ENCODE data around the gene COA8.
A peak's percentile ranks its signal among the peaks of the same experiment; 100 is the strongest.

Gene COA8

DNA sequence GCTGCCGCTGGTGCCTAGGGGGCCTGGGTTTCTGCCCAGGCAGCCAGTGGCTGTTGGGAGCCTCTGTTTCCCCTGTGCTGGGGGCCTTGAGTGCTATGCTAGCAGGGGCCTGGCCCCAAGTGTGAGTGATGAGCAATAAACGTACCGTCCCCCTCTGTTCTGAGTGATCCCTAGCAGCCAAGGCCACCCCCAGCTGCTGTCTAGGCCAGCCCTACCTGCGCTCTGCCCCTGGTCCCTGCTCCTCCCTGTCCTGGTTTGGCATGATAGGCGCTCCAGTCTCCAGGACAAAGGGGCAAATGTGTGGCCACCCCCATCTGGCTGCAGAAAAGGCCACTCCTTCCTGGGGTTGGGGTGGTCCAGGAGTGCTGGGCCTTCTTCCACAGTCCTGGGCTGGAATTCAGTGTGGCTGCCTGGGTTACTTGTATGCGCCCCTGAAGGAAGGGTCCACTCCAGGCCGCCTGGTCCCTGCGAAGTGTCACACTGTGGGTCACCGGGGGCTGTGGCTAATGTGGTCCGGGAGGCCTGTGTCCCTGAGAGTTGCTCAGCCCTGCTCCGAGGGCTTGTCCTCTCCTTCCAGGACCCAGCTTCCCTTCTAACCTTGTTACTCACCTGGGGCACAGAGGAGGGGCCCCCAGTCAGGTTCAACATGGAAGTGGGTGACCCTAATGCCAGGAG, 26.7 kb upstream of the COA8 start:
- no peak for DNase-seq (ENCODE audit: low read depth in 3 of 3, low spot score in 1 of 3)

- no peak for DNase-seq (ENCODE audit: low read depth in 3 of 3, low spot score in 1 of 3)
Observed at GRCh38 chr14:103536693-103537092, 26.1 kb upstream of the COA8 start.

DNA sequence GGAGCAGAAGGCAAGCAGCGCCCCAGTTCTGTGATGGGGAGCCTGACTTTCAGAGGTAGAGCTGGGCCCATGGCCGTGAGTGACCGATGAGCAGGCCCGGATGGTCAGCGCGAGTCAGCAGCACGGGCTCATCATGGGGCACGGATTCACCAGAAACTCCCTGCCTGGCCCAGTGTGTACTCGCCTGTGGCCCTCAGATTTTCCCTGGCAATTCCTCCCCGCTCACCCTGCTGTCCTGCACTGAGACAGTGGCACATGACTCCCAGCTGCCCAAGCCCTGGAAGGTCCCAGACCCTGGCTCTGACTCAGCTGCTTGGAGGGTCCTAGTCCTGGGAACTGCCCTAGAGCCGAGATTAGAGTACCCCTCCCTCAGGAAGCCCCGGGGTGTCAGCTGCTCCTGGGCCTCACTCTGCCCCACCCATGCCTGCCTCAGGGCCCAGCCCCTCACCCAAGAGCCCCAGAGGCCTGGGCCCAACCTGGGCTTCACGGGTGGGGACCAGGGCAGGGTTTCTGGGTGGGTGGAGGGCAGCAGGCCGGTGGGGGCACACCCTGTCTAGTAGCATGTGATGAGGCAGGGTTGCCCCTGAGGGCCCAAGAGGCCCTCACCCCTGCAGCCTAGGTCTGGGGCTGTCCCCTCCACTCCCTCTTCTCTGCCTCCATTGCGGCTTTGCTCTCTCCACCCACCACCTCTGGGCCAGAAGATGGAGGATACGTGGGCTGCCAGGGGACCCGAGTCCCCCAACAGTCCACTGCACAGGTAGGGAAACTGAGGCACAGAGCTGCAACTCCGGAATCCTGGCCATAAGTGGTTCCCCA, 25.4 kb upstream of the COA8 start:
- no peak for DNase-seq (ENCODE audit: low read depth in 3 of 3, low spot score in 1 of 3)

- no peak for DNase-seq (ENCODE audit: low read depth in 3 of 3, low spot score in 1 of 3)
Observed at GRCh38 chr14:103538291-103539055, 24.3 kb upstream of the COA8 start.

DNA sequence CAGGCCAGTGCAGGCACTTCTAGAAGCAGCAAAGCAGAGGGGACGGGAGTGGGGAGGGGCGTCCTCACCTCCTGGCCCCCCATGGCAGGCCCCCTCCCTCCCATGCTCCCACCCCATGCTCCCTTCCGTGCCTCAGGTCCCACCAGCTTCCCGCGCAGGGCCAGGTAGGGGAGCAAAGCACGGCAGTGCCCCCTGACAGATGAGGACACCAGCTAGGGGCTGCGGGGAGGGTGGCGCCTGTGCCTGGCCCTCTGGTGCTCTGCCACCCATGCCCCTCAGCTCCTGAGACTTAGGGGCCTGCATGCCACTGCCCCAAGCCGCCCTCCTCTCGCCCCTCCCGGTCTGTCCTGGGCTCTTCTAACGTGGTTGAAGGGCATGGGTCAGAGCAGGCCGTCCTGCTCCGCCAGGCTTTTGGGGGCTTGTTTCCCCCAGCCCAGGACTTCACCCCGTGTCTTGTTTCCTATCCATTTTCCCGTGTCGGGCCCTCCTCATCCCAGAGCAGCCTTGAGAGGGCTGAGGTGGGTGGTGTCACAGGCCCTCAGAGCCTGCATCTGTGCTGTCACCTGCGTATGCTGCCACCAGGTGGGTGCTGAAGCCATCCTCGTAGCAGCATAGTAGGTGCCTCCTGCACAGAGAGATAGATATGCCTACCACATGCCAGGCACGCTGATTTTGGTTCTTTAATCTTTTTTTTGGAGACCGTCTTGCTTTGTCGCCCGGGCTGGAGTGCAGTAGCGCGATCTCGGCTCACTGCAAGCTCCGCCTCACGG, 23.5 kb upstream of the COA8 start:
- no peak for DNase-seq (ENCODE audit: low read depth in 3 of 3, low spot score in 1 of 3)

GRCh38 chr14:103540821-103541708, 21.7 kb upstream of the COA8 start:
- DNase-seq (ENCODE audit: low read depth in 3 of 3, low spot score in 1 of 3) = no peak

- DNase-seq (ENCODE audit: low read depth in 3 of 3, low spot score in 1 of 3) = no peak
Observed at GRCh38 chr14:103541709-103542604, 20.8 kb upstream of the COA8 start.

DNA sequence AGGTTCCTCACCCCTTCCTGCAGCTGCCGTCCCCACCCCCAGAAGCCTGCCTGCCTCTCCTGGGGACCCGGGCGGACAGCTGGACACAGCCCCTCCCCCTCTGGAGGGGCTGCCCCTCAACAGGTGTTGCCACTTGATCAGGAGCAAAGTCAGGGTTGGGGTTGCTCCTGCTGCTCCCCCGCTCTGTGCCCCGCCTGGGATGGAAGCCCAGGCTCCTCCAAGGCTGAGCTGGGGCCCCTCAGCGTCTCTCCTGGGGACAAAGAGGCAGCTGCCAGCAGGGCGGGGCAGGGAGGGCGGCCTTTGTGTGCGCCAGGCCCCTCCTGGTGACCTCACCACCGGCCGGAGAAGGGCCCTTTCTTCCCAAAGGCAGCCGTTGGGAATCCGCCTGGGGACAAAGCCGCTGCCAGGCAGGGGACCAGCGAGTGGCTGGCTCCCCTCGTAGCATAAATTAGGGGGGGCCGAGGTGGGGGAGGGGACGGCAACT, 20.1 kb upstream of the COA8 start:
- DNase-seq (ENCODE audit: low read depth in 3 of 3, low spot score in 1 of 3) = no peak

- DNase-seq (ENCODE audit: low read depth in 3 of 3, low spot score in 1 of 3) = no peak
Observed at GRCh38 chr14:103543140-103543539, 19.6 kb upstream of the COA8 start.

DNA sequence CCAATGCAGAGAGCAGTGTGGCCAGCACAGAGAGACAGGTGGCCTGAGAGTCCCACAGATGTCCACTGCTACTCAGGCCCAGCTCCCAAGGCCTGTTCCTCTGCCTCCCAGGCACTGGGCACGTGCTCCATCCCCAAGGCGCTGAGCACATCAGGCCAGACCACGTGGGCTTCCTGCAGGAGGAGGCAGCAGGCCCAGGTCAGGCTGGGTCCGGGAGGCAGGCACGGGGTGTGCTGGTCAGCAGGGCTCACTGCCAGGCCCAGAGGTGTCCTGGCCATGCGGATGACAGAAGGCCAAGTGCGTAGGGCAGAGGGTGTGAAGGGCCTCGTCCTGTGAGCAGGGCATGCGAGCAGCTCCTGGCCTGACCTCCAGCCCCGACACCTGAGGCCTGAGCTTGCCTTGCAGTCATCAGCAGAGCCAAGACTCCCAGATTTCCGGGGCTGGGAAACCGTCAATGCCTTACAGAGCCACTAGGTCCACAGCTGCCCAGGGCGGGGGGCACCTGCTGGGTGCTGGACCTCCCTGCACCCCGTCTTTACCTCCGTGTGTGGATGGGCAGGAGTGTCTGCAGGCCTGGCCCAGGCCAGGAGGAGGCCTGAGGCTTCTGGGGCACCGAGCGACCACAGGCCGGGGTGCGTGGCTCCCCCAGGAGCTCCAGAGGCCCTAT, 18.9 kb upstream of the COA8 start:
- no peak for DNase-seq (ENCODE audit: low read depth in 3 of 3, low spot score in 1 of 3)

- DNase-seq (ENCODE audit: low read depth in 3 of 3, low spot score in 1 of 3) = no peak
Observed at GRCh38 chr14:103544388-103545218, 18.2 kb upstream of the COA8 start.

DNA sequence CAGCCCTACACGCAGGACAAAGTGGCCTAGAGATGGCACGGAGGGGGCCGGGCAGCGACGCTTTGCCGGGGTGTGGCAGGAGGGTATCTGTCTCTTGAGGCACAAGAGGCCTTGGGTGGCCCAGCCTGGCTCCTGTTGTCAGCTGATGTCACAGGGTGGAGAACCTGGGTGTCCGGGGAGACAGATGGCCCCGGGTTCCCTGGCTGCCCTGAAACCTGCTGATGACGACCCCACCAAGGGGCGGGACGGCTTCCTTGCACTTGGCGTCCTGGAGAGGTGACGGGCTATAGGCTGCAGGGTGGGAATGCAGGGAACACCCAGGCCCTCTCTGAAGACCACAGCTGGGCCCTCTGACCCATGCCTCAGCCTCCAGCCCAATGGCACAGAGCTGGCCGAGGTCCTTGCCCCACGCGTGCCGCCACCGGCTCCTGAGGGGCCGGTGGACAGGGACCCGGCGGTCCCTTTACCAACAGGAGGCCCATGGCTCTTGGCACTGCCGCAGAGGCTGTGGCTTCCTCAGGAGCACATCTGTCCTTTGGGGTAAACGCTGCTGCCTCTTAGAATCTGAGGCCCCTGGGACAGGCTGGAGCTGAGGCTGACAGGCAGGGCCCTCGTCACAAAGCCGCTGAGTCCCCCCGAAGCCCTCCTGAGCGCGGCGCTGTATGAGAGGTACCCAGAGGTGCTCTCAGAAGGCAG, 17.4 kb upstream of the COA8 start:
- DNase-seq (ENCODE audit: low read depth in 3 of 3, low spot score in 1 of 3) = no peak

GRCh38 chr14:103545915-103546651, 16.7 kb upstream of the COA8 start:
- no peak for DNase-seq (ENCODE audit: low read depth in 3 of 3, low spot score in 1 of 3)

DNA sequence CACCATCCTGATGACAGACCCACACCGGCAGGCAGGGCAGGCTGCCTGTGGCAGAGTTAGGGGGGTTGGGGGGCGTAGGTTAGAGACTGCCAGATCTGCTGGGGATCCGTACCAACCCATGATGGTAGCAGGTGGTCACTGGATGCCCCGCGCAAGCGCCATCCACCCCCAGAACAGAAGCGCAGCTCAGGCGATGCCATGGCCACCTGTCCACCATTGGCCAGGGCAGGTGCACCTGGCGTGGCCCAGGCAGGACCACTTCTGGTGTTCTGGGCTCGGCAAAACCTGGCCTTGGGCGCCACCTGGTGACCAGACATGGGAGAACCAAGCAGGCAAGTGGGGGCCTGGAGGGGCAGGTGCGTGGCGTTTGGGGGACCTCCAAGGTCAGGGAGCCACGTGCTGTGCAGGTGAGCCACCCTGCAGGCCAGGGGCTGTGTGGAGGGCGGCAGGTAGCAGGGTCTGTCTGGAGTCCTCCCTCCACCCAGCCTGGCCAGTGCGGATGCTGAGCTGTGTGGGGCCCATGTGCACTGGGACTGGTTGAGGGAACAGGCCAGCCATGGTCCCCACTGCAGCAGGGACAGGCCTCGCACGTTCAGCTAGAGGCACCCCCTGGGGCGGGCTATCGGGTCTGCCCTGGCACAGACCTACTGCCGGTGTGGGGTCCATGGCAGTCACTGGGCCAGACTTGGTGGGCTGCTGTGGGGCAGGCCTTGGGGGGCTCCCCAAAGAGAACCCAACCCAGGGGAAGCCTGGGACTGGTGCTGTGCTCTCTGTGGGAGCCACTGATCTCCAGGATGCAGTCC, 15.9 kb upstream of the COA8 start:
- peak; percentile 28 to 69 (median 63) for DNase-seq (ENCODE audit: low read depth in 3 of 3, low spot score in 1 of 3)

GRCh38 chr14:103547455-103547940, 15.3 kb upstream of the COA8 start:
- DNase-seq (ENCODE audit: low read depth in 3 of 3, low spot score in 1 of 3) = no peak
